ENCODE measurements around the gene SMAD6.
"Not testable (repeated sequence)": the region's sequence is repeated elsewhere in the genome, so short reads cannot be mapped to it uniquely, and the experiment has no call there.

SMAD6 gene

DNA sequence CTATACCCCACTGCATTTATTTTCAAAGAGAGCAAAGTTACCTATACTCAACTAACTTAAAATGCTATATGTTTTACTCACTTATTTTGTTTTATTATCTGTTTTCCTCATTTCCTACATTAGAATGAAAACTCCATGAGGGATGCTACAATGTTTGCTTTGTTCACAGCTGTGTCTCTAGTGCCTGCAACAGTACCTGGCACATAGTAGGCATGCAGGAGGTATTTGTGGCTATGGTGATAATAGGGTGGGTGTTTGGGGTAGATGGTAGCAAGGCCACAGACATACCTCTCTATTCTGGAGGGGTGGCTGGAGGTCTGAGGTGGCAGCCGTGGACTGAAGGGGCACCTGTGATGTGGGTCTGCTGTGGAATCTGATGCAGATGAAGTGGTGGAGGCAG lies 24.7 kb upstream of the SMAD6 start:
- DNase-seq, result no peak

DNA sequence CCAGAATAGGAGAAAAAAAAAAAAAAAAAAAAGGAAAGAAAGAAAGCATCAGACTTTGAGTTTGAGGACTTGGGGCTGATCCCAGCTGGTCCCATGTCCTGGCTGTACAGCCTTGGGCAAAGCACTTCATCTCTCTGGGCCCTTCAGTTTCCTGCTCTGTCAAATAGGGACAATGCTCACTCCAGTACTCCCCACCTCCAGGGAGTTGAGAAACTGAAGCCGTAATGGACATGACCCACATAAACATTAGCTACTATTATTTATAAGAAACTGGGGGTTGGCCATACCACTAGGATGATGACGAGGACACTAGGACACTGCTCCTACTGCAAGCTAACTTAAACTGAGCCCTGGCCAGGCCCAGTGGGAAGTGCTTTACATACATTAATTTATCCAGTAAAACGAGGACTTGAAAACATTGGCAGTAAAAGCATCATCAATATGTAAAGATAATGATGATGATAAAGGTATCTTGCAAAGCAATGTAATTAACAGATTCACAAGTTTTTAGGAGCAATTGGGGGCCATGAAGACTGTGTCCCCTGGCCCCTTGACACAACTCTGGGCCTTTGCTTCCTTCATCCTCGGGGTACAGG lies 22.9 kb upstream of the SMAD6 start:
- no peak for DNase-seq

DNA sequence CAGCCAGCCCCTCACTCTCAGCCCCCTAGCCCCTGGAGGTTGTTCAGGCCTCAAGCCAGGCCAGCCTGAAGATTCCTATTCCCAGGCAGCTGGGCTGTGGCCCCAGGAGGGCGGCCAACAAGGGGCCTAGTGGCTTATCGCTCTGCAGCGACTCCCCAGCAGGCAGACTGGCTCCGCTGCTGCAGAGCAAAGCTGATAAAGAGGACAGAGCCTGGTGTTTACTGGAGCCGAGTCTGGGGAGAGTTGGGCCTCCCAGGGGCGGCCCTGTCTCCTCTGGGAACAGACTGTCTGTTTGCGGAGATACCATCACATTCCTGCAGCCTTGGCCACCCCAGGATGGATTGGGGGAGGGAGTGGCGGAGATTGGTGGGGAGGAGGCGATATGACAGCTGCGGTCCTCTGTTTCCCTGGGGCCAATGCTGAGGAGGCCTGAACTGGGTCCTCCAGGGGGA lies 22.4 kb upstream of the SMAD6 start:
- DNase-seq, result no peak

DNA sequence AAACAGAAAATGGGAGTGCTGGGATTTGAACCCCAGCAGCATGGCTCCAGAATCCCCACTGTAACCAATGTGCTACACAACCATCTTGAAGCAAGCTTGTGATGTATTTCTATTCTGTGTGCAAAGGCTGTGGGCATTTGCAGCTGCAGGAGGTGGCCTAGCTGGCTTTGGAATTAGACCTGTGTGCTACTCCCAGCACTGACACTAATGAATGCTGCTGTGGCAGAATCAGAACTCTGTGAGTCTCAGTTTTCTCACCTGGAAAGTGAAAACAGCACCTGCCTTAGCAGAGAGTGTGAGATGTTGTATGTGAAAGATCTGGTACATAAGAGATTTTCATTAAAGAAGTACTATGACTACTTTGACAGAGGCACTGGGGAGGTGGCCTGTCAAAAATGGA lies 21.5 kb upstream of the SMAD6 start:
- no peak for DNase-seq

DNA sequence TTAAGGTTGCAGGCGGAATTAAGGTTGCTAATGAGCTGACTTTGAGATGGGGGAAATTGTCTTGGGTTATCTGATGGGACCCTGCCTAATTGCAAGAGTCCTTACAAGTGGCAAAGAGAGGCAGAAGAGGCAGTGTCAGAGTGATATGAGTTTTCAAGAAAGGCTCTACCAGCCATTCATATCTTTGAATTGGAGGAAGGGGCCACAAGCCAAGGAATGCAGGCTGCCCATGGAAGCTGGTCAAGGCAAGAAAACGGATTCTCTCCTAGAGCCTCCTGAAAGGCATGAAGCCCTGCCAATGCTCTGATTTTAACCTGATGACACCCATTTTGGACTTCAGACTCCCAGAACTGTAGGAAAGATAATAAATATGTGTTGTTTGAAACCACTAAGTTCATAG lies 20.6 kb upstream of the SMAD6 start:
- DNase-seq, result no peak

DNA sequence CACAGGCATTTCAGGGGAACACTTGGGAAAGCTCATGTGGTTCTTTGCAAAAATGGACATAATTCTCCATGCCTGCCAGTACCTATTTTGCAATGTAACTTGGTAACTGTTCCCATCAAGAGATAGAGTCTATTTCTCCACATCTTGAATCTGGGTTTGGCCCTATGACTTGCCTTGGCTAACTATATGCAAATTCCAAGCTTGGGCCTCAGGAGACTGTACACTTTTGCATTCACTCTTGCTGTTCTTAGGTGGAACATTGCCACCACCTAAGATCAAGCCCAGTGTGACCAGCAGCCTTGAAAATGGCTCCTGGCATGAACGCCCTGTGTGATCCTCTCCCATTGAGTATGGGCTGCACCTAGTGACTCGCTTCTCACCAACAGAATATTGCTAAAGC lies 19.8 kb upstream of the SMAD6 start:
- DNase-seq, result no peak

DNA sequence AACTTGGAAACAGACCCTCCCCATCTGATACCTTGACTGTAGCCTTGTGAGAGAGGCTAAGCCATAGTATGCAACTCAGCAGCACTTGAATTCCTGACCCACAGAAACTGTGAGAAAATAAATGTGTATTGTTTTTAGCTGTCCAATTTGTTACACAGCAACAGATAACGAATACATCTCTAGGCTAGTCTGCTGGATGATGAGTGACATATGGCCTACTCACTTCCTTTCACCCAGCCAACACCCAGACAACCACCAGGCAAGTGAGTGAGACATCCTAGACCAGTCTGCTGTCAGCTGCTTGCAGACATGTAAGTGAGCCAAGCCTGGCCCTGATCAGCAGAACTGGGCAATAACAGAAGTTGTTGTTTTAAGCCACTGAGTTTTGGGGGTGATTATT lies 19.2 kb upstream of the SMAD6 start:
- peak in 1 of 2 donors; percentile 13 for DNase-seq

DNA sequence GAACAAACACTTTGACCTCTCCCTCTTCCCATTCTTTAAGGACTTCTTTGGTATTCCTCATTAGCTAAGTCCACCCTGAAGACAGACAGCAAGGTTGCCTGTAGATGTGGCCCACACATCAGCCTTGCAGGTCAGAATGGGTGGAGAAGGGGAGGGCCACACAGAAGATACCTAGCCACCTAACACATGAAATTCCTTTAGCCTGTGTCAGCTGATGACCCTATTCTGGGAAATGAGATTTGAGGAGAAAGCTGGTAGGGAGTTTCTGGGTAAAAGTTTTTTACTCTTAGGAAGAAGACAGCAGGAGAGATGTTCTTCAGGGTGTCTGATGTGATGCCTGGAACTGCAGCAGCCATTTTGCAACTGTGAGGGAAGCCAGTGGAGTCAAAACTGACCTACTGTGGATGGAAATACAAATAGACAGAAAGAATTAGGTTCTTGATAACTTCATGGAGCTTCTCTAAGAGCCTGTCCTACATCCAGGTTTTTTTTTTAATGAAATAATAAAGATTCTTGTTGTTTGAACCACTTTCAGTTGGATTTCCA lies 17.8 kb upstream of the SMAD6 start:
- no peak for DNase-seq

DNA sequence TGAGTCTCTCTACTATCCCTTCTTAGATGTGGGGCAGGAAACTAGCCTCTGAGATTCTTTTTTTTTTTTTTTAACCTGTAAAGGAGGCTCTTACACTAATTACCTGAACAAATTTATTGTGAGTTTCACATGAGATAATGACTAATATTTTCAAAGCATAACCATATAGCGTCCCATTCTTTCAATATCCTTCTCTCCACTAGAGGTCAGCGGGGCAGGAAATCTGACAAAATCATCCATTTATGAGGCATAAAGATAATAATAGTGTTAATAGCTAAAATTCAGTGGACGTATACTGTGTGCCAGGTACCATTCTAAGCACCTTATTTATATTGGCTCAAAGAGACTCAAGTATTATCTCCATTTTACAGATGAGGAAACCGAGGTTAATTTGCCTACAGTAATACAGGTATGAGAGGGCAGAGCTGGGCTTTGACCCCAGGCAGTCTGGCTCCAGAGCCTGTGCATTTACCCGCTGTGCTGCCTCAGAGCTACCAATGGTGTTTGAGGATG lies 16.3 kb upstream of the SMAD6 start:
- DNase-seq, result no peak

DNA sequence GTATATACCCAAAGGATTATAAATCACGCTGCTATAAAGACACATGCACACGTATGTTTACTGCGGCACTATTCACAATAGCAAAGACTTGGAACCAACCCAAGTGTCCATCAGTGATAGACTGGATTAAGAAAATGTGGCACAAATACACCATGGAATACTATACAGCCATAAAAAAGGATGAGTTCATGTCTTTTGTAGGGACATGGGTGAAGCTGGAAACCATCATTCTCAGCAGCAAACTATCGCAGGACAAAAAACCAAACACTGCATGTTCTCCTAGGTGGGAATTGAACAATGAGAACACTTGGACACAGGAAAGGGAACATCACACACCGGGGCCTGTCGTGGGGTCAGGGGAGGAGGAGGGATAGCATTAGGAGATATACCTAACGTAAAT lies 11.1 kb upstream of the SMAD6 start:
- not testable (repeated sequence) for DNase-seq

DNA sequence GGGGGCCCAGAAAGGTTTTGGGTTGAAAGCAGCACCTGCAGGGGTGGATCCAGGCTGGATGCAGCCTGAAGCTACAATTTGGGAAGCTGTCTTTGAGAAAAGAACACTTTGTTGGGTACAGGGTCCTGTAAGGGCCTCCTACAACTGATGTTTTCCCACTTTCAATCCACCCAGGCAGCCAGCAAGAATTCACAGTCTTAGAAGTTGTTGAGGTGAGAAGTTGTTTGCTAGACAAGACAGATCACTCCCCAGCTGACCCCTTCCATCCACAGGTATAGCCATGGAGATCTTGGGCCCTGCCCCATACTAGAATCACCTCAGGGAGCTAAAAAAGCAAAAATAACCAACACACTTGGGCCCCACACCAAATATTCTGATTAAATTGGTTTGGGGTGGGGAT lies 10.3 kb upstream of the SMAD6 start:
- DNase-seq, result no peak

DNA sequence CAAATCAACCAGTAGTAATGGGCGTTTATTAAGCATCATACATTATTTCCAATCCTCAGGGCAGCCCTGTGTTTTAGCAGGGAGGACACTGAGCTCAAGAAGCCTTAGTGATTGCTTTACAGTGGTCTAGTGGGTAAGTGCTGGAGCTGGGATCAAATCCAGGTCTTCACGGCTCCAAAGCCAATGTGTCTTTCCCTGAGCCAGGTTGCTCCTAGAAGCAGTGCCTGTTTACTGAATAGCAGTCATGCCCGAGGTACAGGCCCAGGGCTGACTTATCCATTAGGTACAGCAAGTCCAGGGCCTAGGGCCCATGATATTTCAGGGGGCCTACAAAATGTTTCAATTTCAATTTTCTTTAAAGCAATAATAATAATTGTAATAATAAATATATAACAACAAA lies 9.6 kb upstream of the SMAD6 start:
- DNase-seq, result no peak

DNA sequence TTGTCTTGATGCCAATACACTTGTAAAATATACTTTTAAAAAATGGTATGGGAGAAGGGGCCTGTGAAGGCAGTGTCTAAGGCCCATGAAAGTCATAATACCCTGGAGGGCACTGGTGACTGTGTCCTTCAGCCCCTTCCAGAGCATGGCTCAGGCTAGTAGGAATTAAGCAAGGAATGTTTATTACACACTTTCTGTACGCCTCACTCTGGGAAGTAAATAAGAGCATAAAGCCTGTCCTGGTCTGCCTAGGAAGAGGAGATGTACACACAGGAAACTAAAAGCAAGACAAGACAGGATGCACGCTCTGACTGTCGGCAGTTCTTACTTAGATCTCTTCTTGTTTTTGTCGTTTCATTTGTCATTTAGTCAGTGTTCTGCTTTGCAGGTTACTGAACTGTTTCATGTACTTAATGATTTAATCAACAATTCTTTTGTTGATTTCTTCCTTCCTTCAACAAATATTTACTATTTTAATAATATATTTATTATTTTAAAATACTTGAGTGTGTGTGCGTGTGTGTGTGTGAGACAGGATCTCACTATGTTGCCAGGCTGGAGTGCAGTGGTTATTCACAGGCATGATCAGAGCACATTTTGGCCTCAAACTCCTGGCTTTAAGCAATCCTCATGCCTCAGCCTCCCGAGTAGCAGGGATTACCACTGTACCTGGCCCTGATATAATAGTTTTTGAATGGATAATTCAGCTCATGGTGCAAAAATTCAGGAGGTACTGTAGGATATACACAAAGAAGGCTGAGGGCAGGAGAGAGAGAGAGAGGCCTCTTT lies 9.0 kb upstream of the SMAD6 start:
- peak in 1 of 2 donors; percentile 21 for DNase-seq

DNA sequence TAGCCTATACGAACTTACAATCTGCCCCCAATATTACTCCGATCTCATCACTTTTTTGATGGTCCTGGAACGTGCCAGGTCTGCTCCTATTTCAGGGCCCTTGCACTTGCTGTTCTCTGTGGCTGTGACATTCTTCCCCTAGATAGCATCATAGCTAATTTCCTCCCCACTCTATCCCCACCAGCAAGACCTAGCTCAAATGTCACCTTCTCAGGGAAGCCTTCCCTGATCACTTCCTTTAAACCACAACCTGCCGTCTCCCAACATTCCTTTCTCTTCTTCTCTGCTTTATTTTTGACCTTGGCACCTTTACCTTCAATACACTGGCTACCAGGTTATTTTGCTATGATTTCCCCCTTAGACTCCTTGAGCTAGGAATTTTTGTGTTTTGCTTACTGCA lies 5.3 kb upstream of the SMAD6 start:
- DNase-seq, result no peak

DNA sequence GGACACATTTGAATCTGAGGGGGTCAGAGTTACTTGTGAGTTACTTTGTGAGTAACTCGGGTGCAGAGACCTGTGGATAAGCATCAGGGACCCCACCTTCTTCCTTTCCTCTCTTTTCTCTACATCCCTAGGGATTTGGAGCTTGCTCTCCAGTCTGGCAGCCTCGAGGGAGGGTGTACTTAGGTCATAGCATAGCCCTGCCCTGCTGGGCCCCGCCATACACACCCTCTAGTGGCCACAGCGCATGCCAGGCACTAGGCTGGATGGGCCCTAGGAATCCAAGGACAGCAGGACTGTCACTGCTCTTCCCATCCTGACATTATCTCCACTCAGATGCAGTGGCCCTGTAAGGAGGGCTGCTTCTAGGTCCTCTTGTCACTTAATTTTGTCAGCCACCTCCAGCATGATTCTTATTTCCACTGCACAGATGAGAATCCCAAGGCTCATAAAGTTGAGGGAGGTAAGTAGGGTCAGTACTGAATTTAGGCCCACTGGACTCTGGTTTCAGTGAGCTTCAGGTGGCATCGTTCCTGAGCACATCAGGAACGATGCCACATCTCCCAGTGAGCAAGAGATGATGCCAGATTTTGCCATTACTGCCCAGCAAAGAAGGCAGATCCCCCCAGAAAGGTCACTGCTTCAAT lies 3.6 kb upstream of the SMAD6 start:
- DNase-seq, result peak in 1 of 2 donors; percentile 23

DNA sequence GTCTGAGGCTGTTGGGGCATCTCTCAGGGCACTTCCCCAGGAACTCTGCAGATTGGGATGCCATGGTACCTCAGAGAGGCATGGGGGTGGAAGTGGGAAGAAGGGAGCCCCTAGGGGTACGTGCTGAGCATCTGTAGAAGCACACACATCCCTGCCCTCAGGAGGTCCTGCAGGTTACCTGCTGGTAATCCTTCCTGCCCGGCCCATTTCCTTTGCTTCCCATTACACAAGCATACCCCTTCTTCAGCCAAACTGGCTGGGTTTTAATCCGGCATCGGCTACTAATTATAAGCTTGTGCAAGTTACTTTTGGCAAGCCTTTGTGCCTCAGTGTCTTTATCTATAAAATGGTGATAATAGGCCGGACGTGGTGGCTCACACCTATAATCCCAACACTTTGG lies 3.1 kb upstream of the SMAD6 start:
- no peak for DNase-seq

DNA sequence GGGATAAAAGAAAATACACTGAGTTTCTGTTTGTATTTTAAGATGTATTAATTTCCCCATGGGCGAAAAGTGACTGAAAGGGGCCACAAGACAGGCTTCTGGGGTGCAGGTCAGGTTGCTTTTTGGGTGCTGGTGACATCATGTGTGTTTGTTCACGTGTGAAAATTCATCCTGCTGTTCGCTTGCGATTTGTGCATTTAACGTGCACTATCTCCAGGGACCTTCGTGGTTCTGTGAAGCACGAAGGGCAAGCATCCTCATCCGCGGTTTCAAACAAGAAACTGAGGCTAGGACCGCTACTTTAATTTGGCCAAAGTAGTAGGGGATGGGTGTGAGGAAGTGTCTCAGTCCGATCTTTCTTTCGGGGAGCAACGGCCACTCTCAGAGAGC lies 1.6 kb upstream of the SMAD6 start:
- no peak for DNase-seq

DNA sequence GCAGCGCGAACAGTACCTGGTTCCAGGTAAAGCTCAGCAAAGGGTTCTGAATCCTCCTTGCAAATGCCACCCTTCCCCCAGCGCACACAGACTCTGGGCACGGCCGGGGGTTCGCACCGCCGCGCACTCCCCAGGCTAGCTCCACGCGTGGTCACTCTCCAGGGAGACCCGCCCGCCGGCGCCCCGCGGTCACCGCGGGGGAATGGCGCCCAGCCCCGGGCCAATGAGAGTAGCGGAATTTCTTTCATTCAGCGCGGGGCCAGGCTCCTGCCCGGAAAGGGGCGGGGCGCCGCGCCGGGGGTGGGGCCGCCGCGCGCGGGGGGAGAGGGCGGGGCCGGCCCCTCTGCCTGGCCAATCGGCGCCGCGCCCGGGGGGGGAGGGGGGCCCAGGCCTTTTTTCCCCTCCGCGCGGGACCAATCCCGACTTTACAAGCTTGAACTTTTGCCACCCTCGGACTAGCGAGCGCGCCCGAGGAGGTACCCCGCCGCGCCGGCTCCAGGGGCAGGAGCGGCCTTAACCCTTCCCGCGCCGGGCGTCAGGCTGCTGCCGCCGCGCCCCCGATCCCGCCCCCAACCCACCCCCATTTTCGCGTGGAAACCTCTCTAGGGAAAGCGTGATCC lies 1.1 kb upstream of the SMAD6 start:
- DNase-seq, result peak; percentile 86 to 87

DNA sequence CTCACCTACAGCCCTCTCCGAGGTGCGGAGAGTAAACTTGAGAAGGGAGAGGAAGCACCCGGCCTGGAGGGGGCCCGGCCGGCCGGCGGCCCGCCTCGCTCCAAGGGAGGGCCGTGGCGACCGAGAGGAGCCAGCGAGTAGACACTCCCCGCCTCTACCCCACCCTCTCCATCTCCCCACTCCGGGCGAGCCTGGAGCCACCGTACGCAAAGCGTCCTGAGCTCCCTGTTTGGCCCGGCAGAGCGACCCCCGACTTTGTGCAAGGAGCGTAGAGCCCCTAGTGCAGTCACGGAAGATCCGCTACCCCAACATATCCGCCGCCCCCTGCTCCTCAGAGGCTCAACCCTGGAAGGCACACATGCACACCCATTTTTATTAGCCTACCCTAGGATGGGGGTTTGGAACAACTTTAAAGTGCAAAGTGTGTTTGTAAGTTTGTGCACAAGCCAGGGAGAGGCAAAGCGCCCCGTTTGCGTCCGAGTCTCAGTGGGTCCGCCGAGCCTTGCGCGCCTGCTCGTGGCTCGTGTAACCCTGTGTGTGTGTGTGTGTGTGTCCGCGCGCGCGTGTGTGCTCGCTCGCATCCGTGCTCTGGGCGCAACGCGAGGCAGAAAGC lies 508 bp upstream of the SMAD6 start:
- DNase-seq, result peak in 1 of 2 donors; percentile 21

DNA sequence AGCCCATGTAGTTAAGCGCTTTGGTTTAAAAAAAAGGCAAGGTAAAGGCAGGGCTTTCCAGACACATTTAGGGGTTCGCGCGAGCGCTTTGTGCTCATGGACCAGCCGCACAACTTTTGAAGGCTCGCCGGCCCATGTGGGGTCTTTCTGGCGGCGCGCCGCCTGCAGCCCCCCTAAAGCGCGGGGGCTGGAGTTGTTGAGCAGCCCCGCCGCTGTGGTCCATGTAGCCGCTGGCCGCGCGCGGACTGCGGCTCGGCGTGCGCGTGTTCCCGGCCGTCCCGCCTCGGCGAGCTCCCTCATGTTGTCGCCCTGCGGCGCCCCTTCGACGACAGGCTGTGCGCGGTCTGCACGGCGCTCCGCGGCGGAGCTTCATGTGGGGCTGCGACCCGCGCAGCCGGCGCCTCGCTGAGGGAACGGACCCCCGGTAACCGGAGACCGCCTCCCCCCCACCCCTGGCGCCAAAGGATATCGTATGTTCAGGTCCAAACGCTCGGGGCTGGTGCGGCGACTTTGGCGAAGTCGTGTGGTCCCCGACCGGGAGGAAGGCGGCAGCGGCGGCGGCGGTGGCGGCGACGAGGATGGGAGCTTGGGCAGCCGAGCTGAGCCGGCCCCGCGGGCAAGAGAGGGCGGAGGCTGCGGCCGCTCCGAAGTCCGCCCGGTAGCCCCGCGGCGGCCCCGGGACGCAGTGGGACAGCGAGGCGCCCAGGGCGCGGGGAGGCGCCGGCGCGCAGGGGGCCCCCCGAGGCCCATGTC lies 927 bp downstream of the SMAD6 start:
- DNase-seq, result no peak

DNA sequence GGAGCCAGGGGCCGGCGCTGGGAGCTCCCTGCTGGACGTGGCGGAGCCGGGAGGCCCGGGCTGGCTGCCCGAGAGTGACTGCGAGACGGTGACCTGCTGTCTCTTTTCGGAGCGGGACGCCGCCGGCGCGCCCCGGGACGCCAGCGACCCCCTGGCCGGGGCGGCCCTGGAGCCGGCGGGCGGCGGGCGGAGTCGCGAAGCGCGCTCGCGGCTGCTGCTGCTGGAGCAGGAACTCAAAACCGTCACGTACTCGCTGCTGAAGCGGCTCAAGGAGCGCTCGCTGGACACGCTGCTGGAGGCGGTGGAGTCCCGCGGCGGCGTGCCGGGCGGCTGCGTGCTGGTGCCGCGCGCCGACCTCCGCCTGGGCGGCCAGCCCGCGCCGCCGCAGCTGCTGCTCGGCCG lies 1.5 kb downstream of the SMAD6 start:
- DNase-seq, result peak in 1 of 2 donors; percentile 28

All from CD4-positive, alpha-beta T cell treated with Interleukin-1 beta for 1 hour (primary cell).